Panc1 (cell line): Measurements from ENCODE around the gene NKAIN4. TPM values are rescaled to one million over a fixed set of nuclear protein-coding genes. Genes with fewer than 3 reads are reported as not detected.

Source experiments
- ATAC-seq: fragments of 200-7000 bp; cut with Tn5 transposase; 2 replicates; pipeline ENCODE4 v1.9.1; 2020; ENCODE audit warnings: mild to moderate bottlenecking, moderate library complexity
- BruUV-seq: library from RNA; stranded (reverse); fragments of 400-500 nt; replicated peaks from 2 replicates; lab custom pipeline; 2021; lab: Mats Ljungman, UMichigan
- CTCF ChIA-PET: fragments of 300-600 bp; sonication (Branson Sonifier 250); formaldehyde crosslinking; loops from one replicate; lab custom pipeline; 2022; ENCODE audit warnings: antibody characterized with exemption; lab: Charles Lee
- POLR2A ChIA-PET: fragments of 300-600 bp; sonication (Branson Sonifier 250); formaldehyde crosslinking; loops from one replicate; lab custom pipeline; 2022; ENCODE audit warnings: antibody characterized with exemption; lab: Charles Lee
- DNase-seq: peaks from one replicate; pipeline ENCODE4 v3.0.0-alpha.2; 2010; ENCODE audit warnings: low read depth, low spot score
- H3K27ac ChIP-seq: 2 replicates; pipeline ENCODE4 v1.5.1; 2011; ENCODE audit warnings: mild to moderate bottlenecking, low read length, inconsistent platforms
- H3K27me3 ChIP-seq: fragments of 200-500 bp; sonication (Bioruptor generic); 2 replicates; pipeline ENCODE4 v1.6.0; 2014; ENCODE audit warnings: low read length, inconsistent platforms; ENCODE audit not compliant: control insufficient read depth, insufficient read depth
- H3K36me3 ChIP-seq: fragments of 200-500 bp; sonication (Bioruptor generic); 2 replicates; pipeline ENCODE4 v1.5.1; 2014; ENCODE audit warnings: inconsistent platforms, mild to moderate bottlenecking, low read length, moderate library complexity; ENCODE audit not compliant: control insufficient read depth, insufficient read depth
- H3K4me1 ChIP-seq: 2 replicates; pipeline ENCODE4 v1.5.1; 2011; ENCODE audit warnings: inconsistent platforms, mild to moderate bottlenecking, low read length, moderate library complexity; ENCODE audit not compliant: control insufficient read depth, insufficient read depth
- H3K4me3 ChIP-seq, 2 experiments: 2 replicates each; pipeline ENCODE4 v1.5.1; 2011 to 2012; ENCODE audit warnings: low read depth in 2 of 2, low read length in 2 of 2, mild to moderate bottlenecking in 2 of 2, inconsistent platforms in 1 of 2, moderate library complexity in 1 of 2
- H3K9me3 ChIP-seq: fragments of 200-500 bp; sonication (Bioruptor generic); 2 replicates; pipeline ENCODE4 v1.5.1; 2014; ENCODE audit warnings: low read depth, mild to moderate bottlenecking, inconsistent platforms, low read length, moderate library complexity; ENCODE audit not compliant: control insufficient read depth, insufficient read depth
- POLR2AphosphoS5 ChIP-seq: IDR thresholded peaks from 2 replicates; pipeline ENCODE4 v1.6.1; 2012; ENCODE audit warnings: mild to moderate bottlenecking, low read depth, low read length, moderate library complexity
- REST ChIP-seq, 2 experiments: IDR thresholded peaks; 2 replicates each; pipeline ENCODE4 v1.6.1; 2011 to 2012; ENCODE audit warnings: low read depth in 2 of 2, control low read depth in 1 of 2, low read length in 1 of 2, mild to moderate bottlenecking in 1 of 2, moderate library complexity in 1 of 2; ENCODE audit not compliant: insufficient read depth in 1 of 2
- SIN3A ChIP-seq: IDR thresholded peaks from 2 replicates; pipeline ENCODE4 v1.6.1; 2012; ENCODE audit warnings: low read depth, mild to moderate bottlenecking, low read length, moderate library complexity, borderline replicate concordance; ENCODE audit not compliant: insufficient read depth
- TCF7L2 ChIP-seq: IDR thresholded peaks from 2 replicates; pipeline ENCODE4 v1.6.1; 2011; ENCODE audit warnings: mild to moderate bottlenecking, low read depth, low read length, inconsistent platforms
- in situ Hi-C: cut with HindIII; loops from 2 replicates; pipeline ENCODE4 v1.10.0; 2016; ENCODE audit warnings: low sequenced_read_pairs, low pct_unique_long_range_greater_than_20kb
- intact Hi-C: fragments of 100-400 bp; cut with micrococcal nuclease; formaldehyde crosslinking; loops from one replicate; pipeline ENCODE4 v1.10.0; 2022; ENCODE audit not compliant: unreplicated experiment
- total RNA-seq: library from RNA; stranded (reverse); gene quantifications from one replicate; pipeline ENCODE4 v1.2.1, GENCODE V29; 2021; ENCODE audit not compliant: unreplicated experiment
- TF ChIP-seq, protein P1 (sequence below): fragments of 450-650 bp; IDR thresholded peaks from 2 replicates; pipeline ENCODE4 v1.5.1; 2017; ENCODE audit warnings: mild to moderate bottlenecking

NKAIN4 gene
- total RNA-seq, 1 experiment from 2014 or later: 5.5 TPM

GRCh38 chr20:63212792-63213191, 41.5 kb downstream of the NKAIN4 start:
- no peak for ATAC-seq
- DNase-seq: no peak
- BruUV-seq: no TSS peak
- in situ Hi-C loops (no loop called here), intact Hi-C loops (no loop called here)
- ChIA-PET POLR2A (interaction anchor here (0.6 kb wide), 1 partner anchor 12 kb away, joined by 3 read pairs; no protein-coding TSS in a partner anchor), CTCF (interaction anchor here (0.6 to 0.7 kb wide), 2 partner anchors 11 to 548 kb away, joined by 3 to 4 read pairs; no protein-coding TSS in a partner anchor)
- no peak overlapping the region for H3K27ac ChIP-seq
- no peak for TF ChIP-seq REST (IDR thresholded peaks at IDR 0.05; ENCODE audit: insufficient read depth in 1 of 2, low read depth in 2 of 2, low read length in 1 of 2)
- TF ChIP-seq POLR2AphosphoS5: no peak
- TF ChIP-seq, protein P1, sequence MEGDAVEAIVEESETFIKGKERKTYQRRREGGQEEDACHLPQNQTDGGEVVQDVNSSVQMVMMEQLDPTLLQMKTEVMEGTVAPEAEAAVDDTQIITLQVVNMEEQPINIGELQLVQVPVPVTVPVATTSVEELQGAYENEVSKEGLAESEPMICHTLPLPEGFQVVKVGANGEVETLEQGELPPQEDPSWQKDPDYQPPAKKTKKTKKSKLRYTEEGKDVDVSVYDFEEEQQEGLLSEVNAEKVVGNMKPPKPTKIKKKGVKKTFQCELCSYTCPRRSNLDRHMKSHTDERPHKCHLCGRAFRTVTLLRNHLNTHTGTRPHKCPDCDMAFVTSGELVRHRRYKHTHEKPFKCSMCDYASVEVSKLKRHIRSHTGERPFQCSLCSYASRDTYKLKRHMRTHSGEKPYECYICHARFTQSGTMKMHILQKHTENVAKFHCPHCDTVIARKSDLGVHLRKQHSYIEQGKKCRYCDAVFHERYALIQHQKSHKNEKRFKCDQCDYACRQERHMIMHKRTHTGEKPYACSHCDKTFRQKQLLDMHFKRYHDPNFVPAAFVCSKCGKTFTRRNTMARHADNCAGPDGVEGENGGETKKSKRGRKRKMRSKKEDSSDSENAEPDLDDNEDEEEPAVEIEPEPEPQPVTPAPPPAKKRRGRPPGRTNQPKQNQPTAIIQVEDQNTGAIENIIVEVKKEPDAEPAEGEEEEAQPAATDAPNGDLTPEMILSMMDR: no peak
- TF ChIP-seq TCF7L2: no peak
- no peak for TF ChIP-seq SIN3A
- H3K4me1 ChIP-seq: peaks cover 17% of the 10 kb centered on the region
- H3K27me3 ChIP-seq: no peaks in the 10 kb centered on the region
- peaks cover 25% of the 10 kb centered on the region for H3K36me3 ChIP-seq
- H3K4me3 ChIP-seq: no peak overlapping the region
- H3K9me3 ChIP-seq: no peaks in the 10 kb centered on the region

DNA sequence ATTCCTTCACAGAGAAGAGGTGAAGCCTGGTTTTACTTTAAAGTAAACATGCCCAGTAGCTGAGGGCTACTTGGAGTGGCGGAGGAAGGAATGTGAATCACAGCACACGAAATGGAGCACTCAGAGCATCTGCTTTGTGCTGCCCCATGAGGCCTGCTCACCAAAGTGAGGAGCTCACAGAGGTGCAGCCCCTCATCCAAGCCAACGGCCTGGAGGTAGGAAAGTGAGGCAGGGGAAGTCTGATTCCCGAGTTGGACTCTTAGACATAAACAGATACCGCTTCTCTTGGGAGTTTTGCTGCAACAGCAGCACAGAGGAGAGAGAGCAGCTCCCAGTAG, 41.9 kb downstream of the NKAIN4 start:
- POLR2A ChIA-PET: interaction anchor here (0.6 kb wide), 1 partner anchor 12 kb away, joined by 3 read pairs; no protein-coding TSS in a partner anchor

More for the DNA sequence above, 41.9 kb downstream of the NKAIN4 start:
- peaks cover 21% of the 10 kb centered on the region for H3K4me1 ChIP-seq
- CTCF ChIA-PET: interaction anchor here (0.6 to 0.7 kb wide), 2 partner anchors 11 to 549 kb away, joined by 3 to 4 read pairs; no protein-coding TSS in a partner anchor
- no peak overlapping the region for H3K4me3 ChIP-seq
- H3K9me3 ChIP-seq: no peaks in the 10 kb centered on the region
- TF ChIP-seq REST (IDR thresholded peaks at IDR 0.05; ENCODE audit: insufficient read depth in 1 of 2, low read depth in 2 of 2, low read length in 1 of 2): no peak
- TF ChIP-seq TCF7L2: no peak
- TF ChIP-seq, protein P1: no peak
- TF ChIP-seq POLR2AphosphoS5: no peak
- no peak for TF ChIP-seq SIN3A
- DNase-seq (no peak), ATAC-seq (no peak)
- BruUV-seq: no TSS peak
- intact Hi-C loops: no loop called here
- peaks cover 25% of the 10 kb centered on the region for H3K36me3 ChIP-seq
- H3K27me3 ChIP-seq: no peaks in the 10 kb centered on the region
- in situ Hi-C loops: no loop called here
- no peak overlapping the region for H3K27ac ChIP-seq
